Uterus (tissue), 4 donors: ENCODE results near the gene TWSG1. TPM values are rescaled to one million over a fixed set of nuclear protein-coding genes. Genes with fewer than 3 reads are reported as not detected.

ENCODE experiments used
- DNase-seq, 2 donors: peaks; one replicate each; pipeline ENCODE4 v3.0.0-alpha.2; 2019 to 2020
- H3K27ac ChIP-seq, 2 donors: fragments of 200-600 bp; sonication (generic); 1 replicate in 1 of 2; 2 replicates in 1 of 2; pipeline ENCODE4 v1.5.1; 2016 to 2018
- H3K27me3 ChIP-seq, 2 donors: fragments of 200-600 bp; sonication (generic); one replicate each; pipeline ENCODE4 v1.5.1; 2018 to 2019; ENCODE audit warnings: control low read depth in 1 of 2
- H3K36me3 ChIP-seq, 2 donors: fragments of 200-600 bp; sonication (generic); one replicate each; pipeline ENCODE4 v1.5.1; 2019; ENCODE audit warnings: control low read depth in 1 of 2
- H3K4me1 ChIP-seq, 2 donors: fragments of 200-600 bp; sonication (generic); one replicate each; pipeline ENCODE4 v1.5.1; 2018 to 2019; ENCODE audit warnings: control low read depth in 1 of 2
- H3K4me3 ChIP-seq, 2 donors: fragments of 200-600 bp; sonication (generic); 1 replicate in 1 of 2; 2 replicates in 1 of 2; pipeline ENCODE4 v1.5.1; 2018 to 2019; ENCODE audit warnings: mild to moderate bottlenecking in 1 of 2
- H3K9me3 ChIP-seq, 2 donors: fragments of 200-600 bp; sonication (generic); one replicate each; pipeline ENCODE4 v1.5.1; 2019; ENCODE audit warnings: control low read depth in 1 of 2
- CTCF ChIP-seq, 4 experiments: fragments of 200-600 bp in 2 of 4; fragments of 450-650 bp in 2 of 4; sonication (generic) in 2 of 4; IDR thresholded peaks; one replicate each; pipeline ENCODE4 v1.5.1; 2016 to 2019; ENCODE audit warnings: antibody characterized with exemption in 4 of 4, mild to moderate bottlenecking in 2 of 4, moderate library complexity in 1 of 4
- POLR2A ChIP-seq, 2 donors: fragments of 450-650 bp; IDR thresholded peaks; one replicate each; pipeline ENCODE4 v1.6.1; 2016; ENCODE audit warnings: antibody characterized with exemption in 2 of 2, mild to moderate bottlenecking in 1 of 2, moderate library complexity in 1 of 2
- intact Hi-C: fragments of 100-400 bp; cut with DNase I; formaldehyde crosslinking; loops from one replicate; pipeline ENCODE4 v1.15.1; 2023; ENCODE audit warnings: low total_unique reads
- total RNA-seq, 4 donors: library from RNA; depleted of rRNA in 3 of 4; stranded (reverse); fragments of >200 nt in 3 of 4; gene quantifications; one replicate each; pipeline versions ENCODE4 v1.1.0 to v1.2.4, GENCODE V29; 2014 to 2023
- donor health status: DM: yes; HTN: yes; CAD: no.

TWSG1 gene
- total RNA-seq, 4 donors from 2014 or later, result 47.6 to 198 (median 61.0) TPM

GRCh38 chr18:9334973-9335696 is 562 bp downstream of the TWSG1 start:
- no peak for DNase-seq
- no peaks in the 10 kb centered on the region for H3K27me3 ChIP-seq
- intact Hi-C loops, result no loop called here

GRCh38 chr18:9335697-9336045 is 1.1 kb downstream of the TWSG1 start:
- intact Hi-C loops, result no loop called here
- no peak for DNase-seq
- Histone ChIP-seq H3K4me3 (peak overlapping the region; percentile 42 to 81), H3K27me3 (no peaks in the 10 kb centered on the region), H3K4me1 (no peaks in the 10 kb centered on the region), H3K27ac (peak overlapping the region in 1 of 2 donors; percentile 87), H3K36me3 (no peaks in the 10 kb centered on the region), H3K9me3 (no peaks in the 10 kb centered on the region)
- TF ChIP-seq CTCF (IDR thresholded peaks at IDR 0.05) (no peak), POLR2A (IDR thresholded peaks at IDR 0.05) (no peak)

More at GRCh38 chr18:9334973-9335696, 562 bp downstream of the TWSG1 start:
- Histone ChIP-seq H3K36me3 (no peaks in the 10 kb centered on the region), H3K4me1 (no peaks in the 10 kb centered on the region), H3K27ac (peak overlapping the region; percentile 87 to 91), H3K4me3 (peak overlapping the region; percentile 42 to 81), H3K9me3 (no peaks in the 10 kb centered on the region)
- TF ChIP-seq POLR2A (IDR thresholded peaks at IDR 0.05), result no peak
- peak in 2 of 4 experiments; percentile 7 to 18 for TF ChIP-seq CTCF (IDR thresholded peaks at IDR 0.05)

GRCh38 chr18:9336827-9337226 is 2.3 kb downstream of the TWSG1 start:
- no peak overlapping the region for H3K4me3 ChIP-seq
- H3K4me1 ChIP-seq, result no peaks in the 10 kb centered on the region
- intact Hi-C loops, result no loop called here
- no peaks in the 10 kb centered on the region for H3K36me3 ChIP-seq
- no peaks in the 10 kb centered on the region for H3K9me3 ChIP-seq
- no peak overlapping the region for H3K27ac ChIP-seq
- DNase-seq, result no peak
- H3K27me3 ChIP-seq, result no peaks in the 10 kb centered on the region
- TF ChIP-seq CTCF (IDR thresholded peaks at IDR 0.05), result no peak
- no peak for TF ChIP-seq POLR2A (IDR thresholded peaks at IDR 0.05)

GRCh38 chr18:9337873-9338272 is 3.3 kb downstream of the TWSG1 start:
- Histone ChIP-seq H3K9me3 (no peaks in the 10 kb centered on the region), H3K4me3 (no peak overlapping the region), H3K27me3 (no peaks in the 10 kb centered on the region), H3K36me3 (no peaks in the 10 kb centered on the region), H3K4me1 (no peaks in the 10 kb centered on the region), H3K27ac (no peak overlapping the region)
- TF ChIP-seq POLR2A (IDR thresholded peaks at IDR 0.05) (no peak), CTCF (IDR thresholded peaks at IDR 0.05) (no peak)
- intact Hi-C loops, result no loop called here
- no peak for DNase-seq

- Histone ChIP-seq H3K9me3 (no peaks in the 10 kb centered on the region), H3K4me1 (no peaks in the 10 kb centered on the region), H3K36me3 (no peaks in the 10 kb centered on the region), H3K27ac (no peak overlapping the region), H3K4me3 (no peak overlapping the region), H3K27me3 (no peaks in the 10 kb centered on the region)
- no peak for DNase-seq
- intact Hi-C loops, result no loop called here
- TF ChIP-seq CTCF (IDR thresholded peaks at IDR 0.05), result no peak
- no peak for TF ChIP-seq POLR2A (IDR thresholded peaks at IDR 0.05)
Measured at GRCh38 chr18:9340472-9340871, 5.9 kb downstream of the TWSG1 start.
